BE2C (cell line): ENCODE results near the gene PITPNC1.

Experiments used
- DNase-seq: peaks from one replicate; pipeline ENCODE4 v3.0.0-alpha.2; 2020
- H3K27me3 ChIP-seq: fragments of 250-450 bp; sonication (Bioruptor Pico); 2 replicates; pipeline ENCODE4 v1.5.1; 2020; ENCODE audit warnings: mild to moderate bottlenecking
- H3K36me3 ChIP-seq: fragments of 250-450 bp; sonication (Bioruptor Pico); 2 replicates; pipeline ENCODE4 v1.5.1; 2020; ENCODE audit warnings: mild to moderate bottlenecking
- H3K4me1 ChIP-seq: fragments of 250-450 bp; sonication (Bioruptor Pico); 2 replicates; pipeline ENCODE4 v1.5.1; 2020
- H3K4me3 ChIP-seq: 2 replicates; pipeline ENCODE4 v1.5.1; 2011; ENCODE audit warnings: low read depth, low read length
- H3K9me3 ChIP-seq: fragments of 250-450 bp; sonication (Bioruptor Pico); 2 replicates; pipeline ENCODE4 v1.5.1; 2020
- CTCF ChIP-seq: IDR thresholded peaks from 2 replicates; pipeline ENCODE4 v1.5.1; 2012; ENCODE audit warnings: mild to moderate bottlenecking, low read depth, low read length

Gene PITPNC1

GRCh38 chr17:67434061-67434525, 57.0 kb downstream of the PITPNC1 start:
- Histone ChIP-seq H3K36me3 (no peaks in the 10 kb centered on the region), H3K9me3 (no peaks in the 10 kb centered on the region), H3K4me3 (no peak overlapping the region), H3K27me3 (no peaks in the 10 kb centered on the region), H3K4me1 (no peaks in the 10 kb centered on the region; the same call in 1 of the 2 replicates)
- DNase-seq = no peak
- no peak for TF ChIP-seq CTCF

GRCh38 chr17:67435122-67435521, 58.0 kb downstream of the PITPNC1 start:
- no peaks in the 10 kb centered on the region for H3K27me3 ChIP-seq
- no peaks in the 10 kb centered on the region for H3K9me3 ChIP-seq
- no peak overlapping the region for H3K4me3 ChIP-seq
- TF ChIP-seq CTCF = no peak
- no peak for DNase-seq
- no peaks in the 10 kb centered on the region for H3K36me3 ChIP-seq
- H3K4me1 ChIP-seq = no peaks in the 10 kb centered on the region; the same call in 1 of the 2 replicates

GRCh38 chr17:67435786-67436185, 58.7 kb downstream of the PITPNC1 start:
- H3K27me3 ChIP-seq = no peaks in the 10 kb centered on the region
- no peak overlapping the region for H3K4me3 ChIP-seq
- no peak for TF ChIP-seq CTCF
- no peaks in the 10 kb centered on the region for H3K9me3 ChIP-seq
- DNase-seq = no peak
- H3K36me3 ChIP-seq = no peaks in the 10 kb centered on the region
- H3K4me1 ChIP-seq = no peaks in the 10 kb centered on the region; the same call in 1 of the 2 replicates

- TF ChIP-seq CTCF = no peak
- Histone ChIP-seq H3K4me3 (no peak overlapping the region), H3K4me1 (no peaks in the 10 kb centered on the region; the same call in 1 of the 2 replicates), H3K9me3 (no peaks in the 10 kb centered on the region), H3K36me3 (no peaks in the 10 kb centered on the region), H3K27me3 (no peaks in the 10 kb centered on the region)
- DNase-seq = no peak
These were observed 59.2 kb downstream of the PITPNC1 start for GRCh38 chr17:67436233-67436632.

GRCh38 chr17:67438667-67439066, 61.6 kb downstream of the PITPNC1 start:
- no peak overlapping the region for H3K4me3 ChIP-seq
- TF ChIP-seq CTCF = no peak
- DNase-seq = peak; percentile 42
- H3K9me3 ChIP-seq = no peaks in the 10 kb centered on the region
- no peaks in the 10 kb centered on the region; the same call in 1 of the 2 replicates for H3K4me1 ChIP-seq
- H3K36me3 ChIP-seq = no peaks in the 10 kb centered on the region
- H3K27me3 ChIP-seq = no peaks in the 10 kb centered on the region

GRCh38 chr17:67439269-67439668, 62.2 kb downstream of the PITPNC1 start:
- DNase-seq = no peak
- H3K4me1 ChIP-seq = no peaks in the 10 kb centered on the region; the same call in 1 of the 2 replicates
- H3K36me3 ChIP-seq = no peaks in the 10 kb centered on the region
- TF ChIP-seq CTCF = no peak
- no peak overlapping the region for H3K4me3 ChIP-seq
- no peaks in the 10 kb centered on the region for H3K27me3 ChIP-seq
- no peaks in the 10 kb centered on the region for H3K9me3 ChIP-seq
